ENCODE measurements around the gene GRAP.
"Not testable (repeated sequence)": the region's sequence is repeated elsewhere in the genome, so short reads cannot be mapped to it uniquely, and the experiment has no call there.

DNA sequence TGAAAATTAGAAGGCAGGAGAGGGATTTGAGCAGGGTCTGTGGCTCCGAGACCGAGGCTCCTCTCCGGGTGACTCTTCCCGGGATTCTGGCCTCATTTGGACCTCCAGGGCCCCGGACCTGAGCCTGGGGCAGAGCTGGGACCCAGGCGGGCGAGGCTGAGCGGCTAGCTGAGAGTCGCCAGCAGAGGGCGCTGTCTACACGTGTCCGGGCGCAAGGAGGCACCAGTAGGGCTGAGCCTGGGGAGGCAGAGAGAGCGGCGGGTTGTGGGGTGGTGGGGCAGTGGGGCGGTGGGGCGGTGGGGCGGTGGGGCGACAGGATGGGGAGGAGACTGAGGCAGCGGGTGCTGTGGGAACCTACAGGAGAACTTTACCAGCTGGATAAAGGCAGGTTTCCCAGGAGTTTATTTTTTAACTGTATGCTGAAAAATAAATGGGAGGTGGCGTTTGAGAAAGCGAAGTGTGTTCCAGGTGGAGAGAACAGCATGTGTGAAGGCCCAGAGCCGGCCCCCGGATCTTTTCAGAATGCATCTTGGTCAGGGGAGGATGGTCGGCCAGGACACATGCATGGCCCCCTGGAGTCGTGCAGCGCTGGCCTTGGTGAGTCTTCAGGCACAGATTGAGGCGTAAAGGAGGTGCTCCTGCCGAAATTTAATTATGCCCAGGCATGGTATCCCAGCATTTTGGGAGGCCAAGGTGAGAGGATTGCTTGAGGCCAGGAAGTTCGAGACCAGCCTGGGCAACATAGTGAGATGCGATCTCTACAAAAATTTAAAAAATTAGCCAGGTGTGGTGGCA is 29.8 kb upstream of the GRAP start:
- not testable (repeated sequence) for TF ChIP-seq POLR2A (IDR thresholded peaks at IDR 0.05; ENCODE audit: low read length); GATA1 (IDR thresholded peaks at IDR 0.05; ENCODE audit: low read depth, low read length)

Measured in erythroblast (primary cell).